Liver (tissue), 3 donors: Measurements from ENCODE around the gene CACNG3.

Experiments used
- FOXA2 ChIP-seq: IDR thresholded peaks from 2 replicates; pipeline ENCODE4 v1.6.1; 2016; ENCODE audit warnings: antibody characterized with exemption
- GABPA ChIP-seq, 2 donors: IDR thresholded peaks in 1 of 2; conservative IDR thresholded peaks in 1 of 2; 2 replicates each; pipeline ENCODE4 v1.6.1; 2016; ENCODE audit warnings: antibody characterized with exemption in 2 of 2, mild to moderate bottlenecking in 1 of 2, moderate library complexity in 1 of 2
- JUND ChIP-seq, 2 donors: IDR thresholded peaks; 2 replicates each; pipeline ENCODE4 v1.6.1; 2016; ENCODE audit warnings: antibody characterized with exemption in 2 of 2
- NR2F2 ChIP-seq: IDR thresholded peaks from 2 replicates; pipeline ENCODE4 v1.6.1; 2016; ENCODE audit warnings: antibody characterized with exemption
- RAD21 ChIP-seq, 2 donors: IDR thresholded peaks; 2 replicates each; pipeline ENCODE4 v1.6.1; 2016; ENCODE audit warnings: antibody characterized with exemption in 2 of 2, mild to moderate bottlenecking in 2 of 2
- REST ChIP-seq: IDR thresholded peaks from 2 replicates; pipeline ENCODE4 v1.6.1; 2016; ENCODE audit warnings: antibody characterized with exemption, mild to moderate bottlenecking
- RXRA ChIP-seq, 2 donors: IDR thresholded peaks; 2 replicates each; pipeline ENCODE4 v1.6.1; 2017 to 2018; ENCODE audit warnings: antibody characterized with exemption in 2 of 2, mild to moderate bottlenecking in 1 of 2
- SP1 ChIP-seq: IDR thresholded peaks from 2 replicates; pipeline ENCODE4 v1.6.1; 2018; ENCODE audit warnings: antibody characterized with exemption, mild to moderate bottlenecking
- TAF1 ChIP-seq: conservative IDR thresholded peaks from 2 replicates; pipeline ENCODE4 v1.6.1; 2016; ENCODE audit warnings: antibody characterized with exemption, mild to moderate bottlenecking
- TF ChIP-seq, protein P1 (sequence below): fragments of 150-350 bp; IDR thresholded peaks from 2 replicates; pipeline ENCODE4 v1.5.1; 2017; ENCODE audit warnings: improper control_type of control experiment, low read depth, low read length; ENCODE audit not compliant: missing input control
- TF ChIP-seq, protein P2 (sequence below): IDR thresholded peaks from 2 replicates; pipeline ENCODE4 v1.6.1; 2016; ENCODE audit warnings: antibody characterized with exemption
- TF ChIP-seq, protein P3 (sequence below): IDR thresholded peaks from 2 replicates; pipeline ENCODE4 v1.6.1; 2016; ENCODE audit warnings: antibody characterized with exemption
- donor health status: healthy.
- donor health status: healthy.

- TF ChIP-seq, protein P1, sequence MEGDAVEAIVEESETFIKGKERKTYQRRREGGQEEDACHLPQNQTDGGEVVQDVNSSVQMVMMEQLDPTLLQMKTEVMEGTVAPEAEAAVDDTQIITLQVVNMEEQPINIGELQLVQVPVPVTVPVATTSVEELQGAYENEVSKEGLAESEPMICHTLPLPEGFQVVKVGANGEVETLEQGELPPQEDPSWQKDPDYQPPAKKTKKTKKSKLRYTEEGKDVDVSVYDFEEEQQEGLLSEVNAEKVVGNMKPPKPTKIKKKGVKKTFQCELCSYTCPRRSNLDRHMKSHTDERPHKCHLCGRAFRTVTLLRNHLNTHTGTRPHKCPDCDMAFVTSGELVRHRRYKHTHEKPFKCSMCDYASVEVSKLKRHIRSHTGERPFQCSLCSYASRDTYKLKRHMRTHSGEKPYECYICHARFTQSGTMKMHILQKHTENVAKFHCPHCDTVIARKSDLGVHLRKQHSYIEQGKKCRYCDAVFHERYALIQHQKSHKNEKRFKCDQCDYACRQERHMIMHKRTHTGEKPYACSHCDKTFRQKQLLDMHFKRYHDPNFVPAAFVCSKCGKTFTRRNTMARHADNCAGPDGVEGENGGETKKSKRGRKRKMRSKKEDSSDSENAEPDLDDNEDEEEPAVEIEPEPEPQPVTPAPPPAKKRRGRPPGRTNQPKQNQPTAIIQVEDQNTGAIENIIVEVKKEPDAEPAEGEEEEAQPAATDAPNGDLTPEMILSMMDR = no peak
- no peak for TF ChIP-seq SP1
- TF ChIP-seq JUND (IDR thresholded peaks at IDR 0.05) = no peak
- TF ChIP-seq GABPA (IDR thresholded peaks at IDR 0.05 in 1 of 2, conservative IDR thresholded peaks at IDR 0.05 in 1 of 2) = no peak
- TF ChIP-seq RAD21 (IDR thresholded peaks at IDR 0.05) = no peak
- no peak for TF ChIP-seq TAF1
- TF ChIP-seq, protein P2, sequence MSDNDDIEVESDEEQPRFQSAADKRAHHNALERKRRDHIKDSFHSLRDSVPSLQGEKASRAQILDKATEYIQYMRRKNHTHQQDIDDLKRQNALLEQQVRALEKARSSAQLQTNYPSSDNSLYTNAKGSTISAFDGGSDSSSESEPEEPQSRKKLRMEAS = no peak
- TF ChIP-seq FOXA2 = no peak
- no peak for TF ChIP-seq RXRA (IDR thresholded peaks at IDR 0.05)
- TF ChIP-seq REST = no peak
- TF ChIP-seq NR2F2 = no peak
- TF ChIP-seq, protein P3, sequence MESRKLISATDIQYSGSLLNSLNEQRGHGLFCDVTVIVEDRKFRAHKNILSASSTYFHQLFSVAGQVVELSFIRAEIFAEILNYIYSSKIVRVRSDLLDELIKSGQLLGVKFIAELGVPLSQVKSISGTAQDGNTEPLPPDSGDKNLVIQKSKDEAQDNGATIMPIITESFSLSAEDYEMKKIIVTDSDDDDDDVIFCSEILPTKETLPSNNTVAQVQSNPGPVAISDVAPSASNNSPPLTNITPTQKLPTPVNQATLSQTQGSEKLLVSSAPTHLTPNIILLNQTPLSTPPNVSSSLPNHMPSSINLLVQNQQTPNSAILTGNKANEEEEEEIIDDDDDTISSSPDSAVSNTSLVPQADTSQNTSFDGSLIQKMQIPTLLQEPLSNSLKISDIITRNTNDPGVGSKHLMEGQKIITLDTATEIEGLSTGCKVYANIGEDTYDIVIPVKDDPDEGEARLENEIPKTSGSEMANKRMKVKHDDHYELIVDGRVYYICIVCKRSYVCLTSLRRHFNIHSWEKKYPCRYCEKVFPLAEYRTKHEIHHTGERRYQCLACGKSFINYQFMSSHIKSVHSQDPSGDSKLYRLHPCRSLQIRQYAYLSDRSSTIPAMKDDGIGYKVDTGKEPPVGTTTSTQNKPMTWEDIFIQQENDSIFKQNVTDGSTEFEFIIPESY = no peak
Measured at GRCh38 chr16:24218299-24218698, 37.8 kb upstream of the CACNG3 start.
